ENCODE data around the gene LRIG2. TPM values are rescaled to one million over a fixed set of nuclear protein-coding genes. Genes with fewer than 3 reads are reported as not detected.
"Not testable (repeated sequence)": the region's sequence is repeated elsewhere in the genome, so short reads cannot be mapped to it uniquely, and the experiment has no call there.

Gene LRIG2
- total and polyA plus RNA-seq, 2 of the 13 experiments (the other 11 are each of a cell fraction or from before 2014, with no cell fraction given): 8.1 to 12.2 TPM

DNA sequence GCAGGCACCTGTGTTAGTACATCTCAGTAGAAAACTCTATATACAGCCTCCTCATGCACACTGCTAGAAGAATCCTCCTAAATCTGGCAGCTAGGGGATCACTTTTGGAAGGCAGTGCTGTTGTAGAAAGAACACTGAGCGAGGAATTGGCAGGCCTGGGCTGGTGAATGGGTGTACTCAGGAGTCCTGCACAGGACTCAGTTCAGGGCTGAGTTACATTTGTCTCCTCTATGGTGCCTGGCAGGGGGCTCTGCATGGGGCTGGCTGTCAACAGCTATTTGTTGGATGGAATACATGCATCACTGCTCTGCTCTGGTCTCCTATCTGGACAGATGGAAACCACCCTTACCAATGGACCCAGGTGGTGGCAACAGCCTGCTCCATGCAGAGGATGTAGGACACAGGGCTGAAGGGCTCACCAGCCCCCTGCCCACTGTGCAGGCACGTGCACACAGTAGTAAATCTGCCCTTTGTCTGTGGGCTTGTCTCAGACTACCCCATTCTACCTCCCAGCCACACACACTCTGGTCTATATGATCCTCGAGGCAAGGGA lies 74.2 kb downstream of the LRIG2 start (continued):
- TF ChIP-seq TCF12 (IDR thresholded peaks at IDR 0.05) (no peak), TCF12 (CRISPR knock-in tag; IDR thresholded peaks at IDR 0.05) (no peak), ZNF430 (CRISPR knock-in tag; IDR thresholded peaks at IDR 0.05) (peak; percentile 46; the same call in 1 of the 2 replicates), ZNF317 (CRISPR knock-in tag; IDR thresholded peaks at IDR 0.05) (0 out of 2 replicates have a peak, but pooled peaks have one; percentile 72), CBFB (CRISPR knock-in tag; IDR thresholded peaks at IDR 0.05) (no peak), MED1 (CRISPR knock-in tag; IDR thresholded peaks at IDR 0.05) (no peak)

DNA sequence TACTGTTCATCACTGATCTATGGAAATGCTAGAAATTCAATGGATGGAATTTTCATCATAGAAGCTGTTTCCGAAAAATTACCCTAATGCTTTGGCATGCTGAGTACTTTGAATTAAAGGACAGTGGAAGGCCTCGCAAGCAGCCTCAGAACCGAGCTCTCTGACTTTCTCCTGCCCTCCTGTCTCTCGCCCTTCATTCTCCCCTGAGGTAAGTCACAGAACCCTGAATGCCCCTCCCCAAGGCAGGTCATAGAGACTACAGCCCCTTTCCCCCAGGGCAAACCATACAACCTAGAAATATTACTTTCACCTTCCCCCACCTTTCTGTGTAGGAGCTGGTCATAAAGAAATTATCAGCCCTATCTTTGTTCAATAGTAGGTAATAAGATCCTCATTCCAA lies 74.8 kb downstream of the LRIG2 start:
- BruUV-seq (replicated peaks): no TSS peak
- H3K4me2 ChIP-seq (ENCODE audit: low read depth, low read length): peak overlapping the region; percentile 95; the same call in 1 of the 2 replicates
- no peak for TF ChIP-seq ZNF773 (CRISPR knock-in tag; IDR thresholded peaks at IDR 0.05; ENCODE audit: borderline replicate concordance)
- TF ChIP-seq, protein P1, sequence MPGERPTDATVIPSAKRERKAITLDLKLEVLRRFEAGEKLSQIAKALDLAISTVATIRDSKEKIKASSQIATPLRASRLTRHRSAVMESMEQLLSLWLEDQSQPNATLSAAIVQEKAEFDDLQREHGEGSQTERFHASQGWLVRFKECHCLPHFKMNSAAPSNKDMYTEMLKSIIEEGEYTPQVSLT (CRISPR knock-in tag; IDR thresholded peaks at IDR 0.05; ENCODE audit: borderline replicate concordance, low read depth): no peak
- no peaks in the 10 kb centered on the region for H3K9me3 ChIP-seq (ENCODE audit: low read length)
- no peak for DNase-seq (ENCODE audit: low spot score)
- FAIRE-seq: no peak
- H3K27ac ChIP-seq (ENCODE audit: extremely low read length, insufficient read depth, low read length): no peak overlapping the region
- 72% methylated on average over 4 of the region's 4 CpGs for WGBS (ENCODE audit: low lambda C conversion rate)
- H3K4me3 ChIP-seq (replicated peaks in 1 of 3; ENCODE audit: insufficient read depth in 1 of 3, low read depth in 2 of 3, low read length in 3 of 3): no peak overlapping the region
- H3K27me3 ChIP-seq (ENCODE audit: control insufficient read depth in 1 of 2, insufficient read depth in 2 of 2, low read length in 2 of 2): no peaks in the 10 kb centered on the region
- peaks cover 44% of the 10 kb centered on the region for H3K4me1 ChIP-seq (ENCODE audit: insufficient read depth, low read length)
- no peak for ATAC-seq
- no peaks in the 10 kb centered on the region for H3K36me3 ChIP-seq (replicated peaks in 1 of 2; ENCODE audit: control insufficient read depth in 1 of 2, insufficient read depth in 2 of 2, low read length in 2 of 2)
- CTCF ChIA-PET (ENCODE audit: low intra/inter-chr PET ratio, low total read pairs): no interaction called here
- no peaks in the 10 kb centered on the region for H3K79me2 ChIP-seq (ENCODE audit: insufficient read depth, low read length)
- H2AFZ ChIP-seq (ENCODE audit: low read length): no peak overlapping the region
- H3K9ac ChIP-seq (ENCODE audit: insufficient read depth, low read depth, low read length): no peak overlapping the region
- POLR2A ChIA-PET: interaction anchor here (1.6 kb wide), 1 partner anchor 246 kb away, joined by 3 read pairs; no protein-coding TSS in a partner anchor
- in situ Hi-C loops (cut with HindIII; ENCODE audit: extremely low pct_ligation_motif_present, low pct_unique_long_range_greater_than_20kb): loop anchor here (10.0 kb wide), 1 partner anchor 247 kb away; the partner anchor contains the start of gene MAGI3
- intact Hi-C loops (cut with micrococcal nuclease; ENCODE audit: unreplicated experiment): loop anchor here (2.0 to 5.0 kb wide), 2 partner anchors 69 to 241 kb away; no protein-coding TSS in a partner anchor
- no peaks in the 10 kb centered on the region for H4K20me1 ChIP-seq (ENCODE audit: insufficient read depth, low read length)

DNA sequence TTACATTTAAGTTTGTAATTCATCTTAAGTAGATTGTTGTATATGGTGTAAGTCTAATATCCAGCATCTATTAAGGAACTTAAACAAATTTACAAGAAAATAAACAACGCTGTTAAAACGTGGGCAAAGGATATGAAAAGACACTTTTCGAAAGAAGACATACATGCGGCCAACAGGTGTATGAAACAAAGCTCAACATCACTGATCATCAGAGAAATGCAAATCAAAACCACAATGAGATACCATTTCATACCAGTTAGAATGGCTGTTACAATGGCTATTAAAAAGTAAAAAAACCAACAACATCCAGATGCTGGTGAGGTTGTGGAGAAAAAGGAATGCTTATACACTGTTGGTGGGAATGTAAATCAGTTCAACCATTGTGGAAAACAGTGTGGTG lies 77.5 kb downstream of the LRIG2 start:
- H3K27ac ChIP-seq (ENCODE audit: extremely low read length, insufficient read depth, low read length); H3K9me3 ChIP-seq (ENCODE audit: low read length); H2AFZ ChIP-seq (ENCODE audit: low read length); H3K4me2 ChIP-seq (ENCODE audit: low read depth, low read length); POLR2A ChIA-PET; BruUV-seq (replicated peaks); intact Hi-C loops (cut with micrococcal nuclease; ENCODE audit: unreplicated experiment); H3K36me3 ChIP-seq (replicated peaks in 1 of 2; ENCODE audit: control insufficient read depth in 1 of 2, insufficient read depth in 2 of 2, low read length in 2 of 2); H4K20me1 ChIP-seq (ENCODE audit: insufficient read depth, low read length); H3K4me3 ChIP-seq (replicated peaks in 1 of 3; ENCODE audit: insufficient read depth in 1 of 3, low read depth in 2 of 3, low read length in 3 of 3); ATAC-seq; DNase-seq (ENCODE audit: low spot score); CTCF ChIA-PET (ENCODE audit: low intra/inter-chr PET ratio, low total read pairs); H3K27me3 ChIP-seq (ENCODE audit: control insufficient read depth in 1 of 2, insufficient read depth in 2 of 2, low read length in 2 of 2); H3K9ac ChIP-seq (ENCODE audit: insufficient read depth, low read depth, low read length); H3K79me2 ChIP-seq (ENCODE audit: insufficient read depth, low read length); FAIRE-seq; in situ Hi-C loops (cut with HindIII; ENCODE audit: extremely low pct_ligation_motif_present, low pct_unique_long_range_greater_than_20kb): not testable (repeated sequence)
- H3K4me1 ChIP-seq (ENCODE audit: insufficient read depth, low read length): peaks cover 68% of the 10 kb centered on the region
- WGBS (ENCODE audit: low lambda C conversion rate): 98% methylated on average over 4 of the region's 4 CpGs

Measured in HepG2 (cell line).